Choroid plexus epithelial cell (primary cell): ENCODE measurements around the gene ZNF780A.
A peak's percentile ranks its signal among the peaks of the same experiment; 100 is the strongest.

Experiments used
- DNase-seq: peaks from one replicate; pipeline ENCODE4 v3.0.0-alpha.2; 2010; ENCODE audit warnings: low read depth
- H3K4me3 ChIP-seq: 2 replicates; pipeline ENCODE4 v1.5.1; 2011; ENCODE audit warnings: low read depth, mild to moderate bottlenecking, control low read depth, low read length, moderate library complexity
- TF ChIP-seq, protein P1 (sequence below): conservative IDR thresholded peaks from 2 replicates; pipeline ENCODE4 v1.5.1; 2011; ENCODE audit warnings: low read depth, mild to moderate bottlenecking, control low read depth, inconsistent platforms, low read length, moderate library complexity

Gene ZNF780A

GRCh38 chr19:40090241-40091204, at the start of gene ZNF780A:
TSS of gene ZNF780A (minus strand) at chr19:40090943. CDS start at chr19:40084753, 6,190 bp downstream.
- peak within 1 kb of the TSS; percentile 96 for H3K4me3 ChIP-seq
- TF ChIP-seq, protein P1, sequence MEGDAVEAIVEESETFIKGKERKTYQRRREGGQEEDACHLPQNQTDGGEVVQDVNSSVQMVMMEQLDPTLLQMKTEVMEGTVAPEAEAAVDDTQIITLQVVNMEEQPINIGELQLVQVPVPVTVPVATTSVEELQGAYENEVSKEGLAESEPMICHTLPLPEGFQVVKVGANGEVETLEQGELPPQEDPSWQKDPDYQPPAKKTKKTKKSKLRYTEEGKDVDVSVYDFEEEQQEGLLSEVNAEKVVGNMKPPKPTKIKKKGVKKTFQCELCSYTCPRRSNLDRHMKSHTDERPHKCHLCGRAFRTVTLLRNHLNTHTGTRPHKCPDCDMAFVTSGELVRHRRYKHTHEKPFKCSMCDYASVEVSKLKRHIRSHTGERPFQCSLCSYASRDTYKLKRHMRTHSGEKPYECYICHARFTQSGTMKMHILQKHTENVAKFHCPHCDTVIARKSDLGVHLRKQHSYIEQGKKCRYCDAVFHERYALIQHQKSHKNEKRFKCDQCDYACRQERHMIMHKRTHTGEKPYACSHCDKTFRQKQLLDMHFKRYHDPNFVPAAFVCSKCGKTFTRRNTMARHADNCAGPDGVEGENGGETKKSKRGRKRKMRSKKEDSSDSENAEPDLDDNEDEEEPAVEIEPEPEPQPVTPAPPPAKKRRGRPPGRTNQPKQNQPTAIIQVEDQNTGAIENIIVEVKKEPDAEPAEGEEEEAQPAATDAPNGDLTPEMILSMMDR: no peak
- peak; percentile 53 for DNase-seq

DNA sequence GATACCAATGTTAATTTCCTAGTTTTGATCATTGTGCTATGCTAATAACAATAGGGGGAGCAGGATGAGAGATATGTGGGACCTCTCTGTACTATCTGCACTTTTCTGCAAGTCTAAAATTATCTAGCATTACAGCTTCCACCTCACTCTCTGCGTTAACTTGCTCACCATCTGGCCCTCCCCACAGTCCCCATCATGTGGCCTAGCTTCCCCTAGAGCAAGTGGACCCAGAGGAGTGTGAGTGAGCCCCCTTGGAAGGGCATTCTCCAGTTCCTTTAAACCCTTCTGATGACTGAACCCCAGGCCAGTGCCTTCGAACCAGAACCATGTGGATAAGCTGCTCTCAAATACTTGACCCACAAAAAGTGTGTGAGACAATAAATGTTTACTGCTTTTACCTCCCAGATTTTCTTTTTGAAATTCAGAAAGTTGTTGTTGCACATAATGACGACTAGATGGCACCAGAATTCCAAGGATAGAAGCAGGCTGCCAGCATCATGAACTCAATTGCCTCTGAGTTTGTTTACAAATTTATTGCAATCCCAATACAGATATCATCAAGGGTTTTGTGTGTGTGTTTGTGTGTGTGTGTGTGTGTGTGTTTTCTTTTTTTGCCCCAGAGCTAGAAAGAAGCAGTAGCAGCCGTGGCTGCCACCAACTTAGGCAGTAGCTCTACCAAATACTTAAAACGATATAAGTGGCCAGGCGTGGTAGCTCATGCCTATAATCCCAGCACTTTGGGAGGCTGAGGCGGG, 49.0 kb upstream of the ZNF780A start:
- TF ChIP-seq, protein P1: peak; percentile 80
- peak; percentile 77 for DNase-seq
- H3K4me3 ChIP-seq: no peak overlapping the region

DNA sequence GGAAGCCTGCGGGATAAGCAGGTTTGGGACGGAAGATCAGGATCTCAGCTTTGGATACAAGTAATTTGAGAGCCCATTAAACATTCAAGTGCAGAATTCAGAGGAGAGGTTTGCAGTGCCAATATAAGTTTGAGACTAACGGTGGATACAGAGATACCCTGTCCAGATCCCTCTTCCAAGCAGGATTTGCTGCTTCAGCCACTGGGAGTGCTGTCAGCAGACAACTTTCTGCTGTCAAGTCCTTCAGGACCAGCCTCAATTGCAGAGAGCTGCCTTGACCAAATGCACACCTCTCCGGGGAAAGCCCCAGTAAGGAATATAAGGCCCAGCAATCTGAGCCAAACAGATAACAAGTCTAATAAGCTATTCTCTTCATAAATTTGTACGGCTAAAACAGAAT, 46.1 kb upstream of the ZNF780A start:
- peak; percentile 4 for DNase-seq
- TF ChIP-seq, protein P1: peak; percentile 18
- H3K4me3 ChIP-seq: no peak overlapping the region

DNA sequence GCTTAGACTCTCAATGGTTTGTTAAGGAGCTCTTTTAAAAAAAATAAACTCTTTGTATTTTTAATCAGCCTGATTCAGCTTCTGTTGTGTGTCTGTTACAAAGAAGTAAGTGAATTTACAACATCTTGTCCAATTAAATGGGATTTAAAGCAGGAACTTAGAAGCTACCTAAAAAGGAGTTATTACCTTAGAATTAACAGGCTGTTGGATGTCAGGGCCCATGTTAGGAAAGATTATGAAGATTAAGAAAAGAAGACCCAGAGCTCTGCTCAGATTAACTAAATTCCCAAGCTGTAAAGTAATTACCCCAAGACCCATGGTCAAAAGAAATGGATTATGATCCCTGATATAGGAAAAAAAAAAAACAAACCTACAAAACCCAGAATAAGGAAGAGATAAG, 44.1 kb upstream of the ZNF780A start:
- TF ChIP-seq, protein P1: no peak
- DNase-seq: no peak
- H3K4me3 ChIP-seq: no peak overlapping the region

- no peak overlapping the region for H3K4me3 ChIP-seq
- no peak for DNase-seq
- TF ChIP-seq, protein P1: no peak
Measured at GRCh38 chr19:40133491-40133890, 42.7 kb upstream of the ZNF780A start.

DNA sequence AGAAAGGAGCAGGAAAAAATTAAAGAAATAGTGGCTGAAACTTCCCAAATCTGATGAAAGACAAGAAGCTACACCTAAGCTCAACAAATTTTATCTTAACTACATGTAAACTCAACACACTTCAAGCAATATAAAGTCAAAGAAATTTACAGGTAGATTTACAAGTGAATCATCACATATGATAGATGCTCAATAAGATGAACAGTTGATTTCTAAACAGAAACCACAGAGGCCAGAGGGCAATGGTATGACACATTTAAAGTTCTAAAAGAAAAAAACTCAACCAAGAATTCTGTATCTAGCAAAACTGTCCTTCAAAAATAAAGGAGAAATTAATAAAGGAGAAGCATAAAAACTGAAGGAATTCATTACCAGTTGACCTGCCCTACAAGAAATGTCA, 39.3 kb upstream of the ZNF780A start:
- TF ChIP-seq, protein P1: no peak
- H3K4me3 ChIP-seq: no peak overlapping the region
- DNase-seq: no peak
